ENCODE measurements around the gene ALAS1. TPM values are rescaled to one million over a fixed set of nuclear protein-coding genes. Genes with fewer than 3 reads are reported as not detected.

The ALAS1 gene
- total and polyA plus RNA-seq, 9 of the 15 experiments (the other 6 are each of a cell fraction or from before 2014, with no cell fraction given), result 21.4 to 49.5 (median 34.4) TPM

DNA sequence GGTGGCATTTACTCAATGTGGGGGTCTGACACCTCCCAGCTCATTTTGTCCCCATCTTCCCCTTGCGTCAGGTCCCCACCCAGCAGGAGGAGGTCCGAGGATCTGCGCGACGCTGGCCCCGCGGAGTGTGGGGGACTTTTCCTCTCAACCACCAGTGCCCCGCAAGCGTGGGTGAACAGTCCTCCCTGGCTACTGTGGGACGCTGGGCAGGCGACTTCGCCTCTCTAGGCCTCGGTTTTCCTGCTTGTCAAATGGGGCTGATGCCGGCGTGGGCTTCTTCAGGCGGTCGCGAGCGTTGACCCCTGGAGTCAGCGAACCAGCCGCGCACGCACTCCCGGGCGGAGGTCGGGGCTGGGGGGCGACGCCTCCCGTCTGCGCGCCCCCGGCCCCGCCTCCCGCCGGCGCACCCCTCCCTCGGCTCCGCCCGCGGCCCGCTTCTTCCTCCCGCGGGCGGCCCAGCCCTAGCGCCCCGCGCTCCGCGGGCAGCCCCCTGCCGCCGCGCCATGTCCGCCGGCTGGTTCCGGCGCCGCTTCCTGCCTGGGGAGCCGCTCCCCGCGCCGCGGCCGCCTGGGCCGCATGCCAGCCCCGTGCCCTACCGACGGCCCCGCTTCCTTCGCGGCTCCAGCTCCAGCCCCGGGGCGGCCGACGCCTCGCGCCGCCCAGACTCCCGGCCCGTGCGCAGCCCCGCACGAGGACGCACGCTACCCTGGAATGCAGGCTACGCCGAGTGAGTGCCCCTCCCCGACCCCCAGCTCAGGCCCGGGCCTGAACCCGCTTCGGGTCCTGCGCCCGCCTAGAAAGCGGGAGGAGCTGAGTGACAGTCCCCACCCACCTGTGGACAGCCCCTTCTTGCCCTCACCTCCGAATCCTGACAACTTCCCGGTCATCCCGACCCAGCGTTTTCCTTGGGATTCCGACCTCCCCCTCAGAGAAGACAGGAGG lies 47.6 kb downstream of the ALAS1 start, which contains the start of gene PPM1M (continued):
- TF ChIP-seq ZNF444 (CRISPR knock-in tag; IDR thresholded peaks at IDR 0.05) (no peak), ZSCAN32 (CRISPR knock-in tag; IDR thresholded peaks at IDR 0.05) (no peak), TRIM28 (IDR thresholded peaks at IDR 0.05) (no peak), THRAP3 (IDR thresholded peaks at IDR 0.05; ENCODE audit: borderline replicate concordance) (no peak), ZZZ3 (IDR thresholded peaks at IDR 0.05) (no peak), ZNF316 (IDR thresholded peaks at IDR 0.05) (no peak), PHF21A (IDR thresholded peaks at IDR 0.05; ENCODE audit: borderline replicate concordance, low read depth) (no peak), SP1 (CRISPR knock-in tag; IDR thresholded peaks at IDR 0.05) (no peak), TEAD1 (CRISPR knock-in tag; IDR thresholded peaks at IDR 0.05) (peak in 1 of 2 experiments; percentile 65; a peak in 1 of 4 replicates), SLC30A9 (CRISPR knock-in tag; IDR thresholded peaks at IDR 0.05) (no peak), TGIF2 (CRISPR knock-in tag; IDR thresholded peaks at IDR 0.05) (peak; percentile 72; the same call in 1 of the 2 replicates), ZBED1 (IDR thresholded peaks at IDR 0.05) (no peak), ZNF274 (IDR thresholded peaks at IDR 0.05; ENCODE audit: borderline replicate concordance, low read depth, low read length) (no peak), TCFL5 (CRISPR knock-in tag; conservative IDR thresholded peaks at IDR 0.05) (no peak), POLR2G (IDR thresholded peaks at IDR 0.05; ENCODE audit: low read depth, low read length) (peak; percentile 72), ZNF431 (CRISPR knock-in tag; IDR thresholded peaks at IDR 0.05) (no peak), CBX1 (IDR thresholded peaks at IDR 0.05; ENCODE audit: low read depth) (peak; percentile 18; the same call in 1 of the 2 replicates), ZKSCAN3 (CRISPR knock-in tag; IDR thresholded peaks at IDR 0.05) (no peak), PML (IDR thresholded peaks at IDR 0.05; ENCODE audit: low read length) (no peak), ZNF197 (CRISPR knock-in tag; IDR thresholded peaks at IDR 0.05; ENCODE audit: low read depth) (no peak)
- TF ChIP-seq, protein P1, sequence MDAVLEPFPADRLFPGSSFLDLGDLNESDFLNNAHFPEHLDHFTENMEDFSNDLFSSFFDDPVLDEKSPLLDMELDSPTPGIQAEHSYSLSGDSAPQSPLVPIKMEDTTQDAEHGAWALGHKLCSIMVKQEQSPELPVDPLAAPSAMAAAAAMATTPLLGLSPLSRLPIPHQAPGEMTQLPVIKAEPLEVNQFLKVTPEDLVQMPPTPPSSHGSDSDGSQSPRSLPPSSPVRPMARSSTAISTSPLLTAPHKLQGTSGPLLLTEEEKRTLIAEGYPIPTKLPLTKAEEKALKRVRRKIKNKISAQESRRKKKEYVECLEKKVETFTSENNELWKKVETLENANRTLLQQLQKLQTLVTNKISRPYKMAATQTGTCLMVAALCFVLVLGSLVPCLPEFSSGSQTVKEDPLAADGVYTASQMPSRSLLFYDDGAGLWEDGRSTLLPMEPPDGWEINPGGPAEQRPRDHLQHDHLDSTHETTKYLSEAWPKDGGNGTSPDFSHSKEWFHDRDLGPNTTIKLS (IDR thresholded peaks at IDR 0.05; ENCODE audit: borderline replicate concordance, low read depth), result 0 out of 2 replicates have a peak, but pooled peaks have one; percentile 23
- TF ChIP-seq, protein P2, sequence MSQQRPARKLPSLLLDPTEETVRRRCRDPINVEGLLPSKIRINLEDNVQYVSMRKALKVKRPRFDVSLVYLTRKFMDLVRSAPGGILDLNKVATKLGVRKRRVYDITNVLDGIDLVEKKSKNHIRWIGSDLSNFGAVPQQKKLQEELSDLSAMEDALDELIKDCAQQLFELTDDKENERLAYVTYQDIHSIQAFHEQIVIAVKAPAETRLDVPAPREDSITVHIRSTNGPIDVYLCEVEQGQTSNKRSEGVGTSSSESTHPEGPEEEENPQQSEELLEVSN (IDR thresholded peaks at IDR 0.05; ENCODE audit: borderline replicate concordance in 1 of 2, extremely low read depth in 1 of 2, insufficient read depth in 1 of 2, insufficient read length in 1 of 2, low read depth in 1 of 2, low read length in 1 of 2, poor library complexity in 1 of 2, severe bottlenecking in 1 of 2), result peak; percentile 81 to 97
- TF ChIP-seq, protein P3, sequence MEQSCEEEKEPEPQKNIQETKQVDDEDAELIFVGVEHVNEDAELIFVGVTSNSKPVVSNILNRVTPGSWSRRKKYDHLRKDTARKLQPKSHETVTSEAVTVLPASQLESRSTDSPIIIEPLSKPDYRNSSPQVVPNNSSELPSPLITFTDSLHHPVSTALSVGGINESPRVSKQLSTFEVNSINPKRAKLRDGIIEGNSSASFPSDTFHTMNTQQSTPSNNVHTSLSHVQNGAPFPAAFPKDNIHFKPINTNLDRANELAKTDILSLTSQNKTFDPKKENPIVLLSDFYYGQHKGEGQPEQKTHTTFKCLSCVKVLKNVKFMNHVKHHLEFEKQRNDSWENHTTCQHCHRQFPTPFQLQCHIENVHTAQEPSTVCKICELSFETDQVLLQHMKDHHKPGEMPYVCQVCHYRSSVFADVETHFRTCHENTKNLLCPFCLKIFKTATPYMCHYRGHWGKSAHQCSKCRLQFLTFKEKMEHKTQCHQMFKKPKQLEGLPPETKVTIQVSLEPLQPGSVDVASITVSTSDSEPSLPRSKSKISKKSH (CRISPR knock-in tag; IDR thresholded peaks at IDR 0.05), result no peak
- TF ChIP-seq, protein P4, sequence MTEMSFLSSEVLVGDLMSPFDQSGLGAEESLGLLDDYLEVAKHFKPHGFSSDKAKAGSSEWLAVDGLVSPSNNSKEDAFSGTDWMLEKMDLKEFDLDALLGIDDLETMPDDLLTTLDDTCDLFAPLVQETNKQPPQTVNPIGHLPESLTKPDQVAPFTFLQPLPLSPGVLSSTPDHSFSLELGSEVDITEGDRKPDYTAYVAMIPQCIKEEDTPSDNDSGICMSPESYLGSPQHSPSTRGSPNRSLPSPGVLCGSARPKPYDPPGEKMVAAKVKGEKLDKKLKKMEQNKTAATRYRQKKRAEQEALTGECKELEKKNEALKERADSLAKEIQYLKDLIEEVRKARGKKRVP (CRISPR knock-in tag; IDR thresholded peaks at IDR 0.05), result no peak

Data from K562 (cell line).